ENCODE measurements around the gene PFKFB3.
"Not testable (repeated sequence)": the region's sequence is repeated elsewhere in the genome, so short reads cannot be mapped to it uniquely, and the experiment has no call there.

Gene PFKFB3

DNA sequence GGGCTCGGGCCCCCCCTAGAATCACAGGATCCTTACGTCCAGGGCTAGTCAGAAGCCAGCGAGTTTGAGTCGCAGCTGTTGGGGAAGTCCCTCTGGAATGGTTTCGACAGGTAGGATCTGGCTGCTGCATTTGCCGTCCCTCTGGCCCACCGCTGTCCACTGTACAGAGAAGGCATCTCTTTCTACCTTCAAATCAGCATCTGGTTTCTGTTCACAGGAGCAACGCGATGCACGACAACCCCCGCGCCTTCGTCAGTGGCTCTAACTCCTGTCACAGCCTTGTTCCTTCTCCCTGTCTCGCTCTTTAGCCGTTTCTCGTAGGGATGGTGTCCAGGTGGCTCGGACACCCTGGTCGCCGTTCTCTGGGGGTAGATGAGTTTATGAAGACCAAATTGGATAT lies 11.2 kb upstream of the PFKFB3 start:
- Mint-ChIP-seq H3K36me3 (no peaks in the 10 kb centered on the region), H3K4me1 (peaks cover 11% of the 10 kb centered on the region), H3K9me3 (no peaks in the 10 kb centered on the region), H3K4me3 (no peak overlapping the region), H3K27ac (no peak overlapping the region), H3K27me3 (no peaks in the 10 kb centered on the region)

DNA sequence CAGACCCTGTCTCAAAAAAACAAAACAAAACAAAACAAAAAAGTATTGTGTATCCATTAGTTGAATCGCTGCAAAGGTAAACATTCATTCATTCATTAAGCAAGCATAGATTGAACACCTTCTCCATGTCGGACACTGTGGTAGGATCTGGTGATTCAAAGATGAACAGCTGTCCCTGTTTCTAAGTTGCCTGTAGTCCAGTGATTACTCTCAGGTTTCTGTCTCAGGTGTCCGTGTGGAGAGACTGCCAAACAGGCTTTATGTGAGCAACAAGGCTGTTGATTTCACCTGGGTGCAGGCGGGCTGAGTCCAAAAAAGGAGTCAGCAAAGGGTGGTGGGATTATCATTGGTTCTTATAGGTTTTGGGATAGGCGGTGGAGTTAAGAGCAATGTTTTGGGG lies 9.4 kb upstream of the PFKFB3 start:
- not testable (repeated sequence) for H3K27me3 Mint-ChIP-seq, H3K27ac Mint-ChIP-seq, H3K4me1 Mint-ChIP-seq, H3K9me3 Mint-ChIP-seq, H3K36me3 Mint-ChIP-seq, H3K4me3 Mint-ChIP-seq

DNA sequence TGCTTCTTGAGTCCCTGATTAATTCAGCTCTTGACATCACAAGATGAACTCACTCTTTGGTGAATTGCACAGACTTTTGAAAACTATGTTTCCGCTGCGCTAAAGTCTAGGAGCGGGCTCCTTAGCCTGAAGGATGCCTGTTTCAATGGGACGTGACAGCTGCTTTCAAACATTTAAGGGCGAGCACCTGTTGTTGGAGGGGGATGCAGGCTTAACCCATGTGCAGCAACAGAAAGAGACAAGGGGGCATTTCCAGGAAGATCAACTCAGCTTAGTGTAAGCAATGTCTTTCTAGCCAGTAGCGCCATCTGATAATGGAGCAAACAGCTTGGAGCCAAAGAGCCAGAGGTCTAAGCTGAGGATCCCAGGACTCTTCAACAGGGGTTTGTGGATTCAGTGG lies 8.4 kb upstream of the PFKFB3 start:
- no peaks in the 10 kb centered on the region for H3K27me3 Mint-ChIP-seq
- H3K9me3 Mint-ChIP-seq = no peaks in the 10 kb centered on the region
- H3K4me1 Mint-ChIP-seq = peaks cover 11% of the 10 kb centered on the region
- H3K4me3 Mint-ChIP-seq = no peak overlapping the region
- H3K36me3 Mint-ChIP-seq = no peaks in the 10 kb centered on the region
- no peak overlapping the region for H3K27ac Mint-ChIP-seq

DNA sequence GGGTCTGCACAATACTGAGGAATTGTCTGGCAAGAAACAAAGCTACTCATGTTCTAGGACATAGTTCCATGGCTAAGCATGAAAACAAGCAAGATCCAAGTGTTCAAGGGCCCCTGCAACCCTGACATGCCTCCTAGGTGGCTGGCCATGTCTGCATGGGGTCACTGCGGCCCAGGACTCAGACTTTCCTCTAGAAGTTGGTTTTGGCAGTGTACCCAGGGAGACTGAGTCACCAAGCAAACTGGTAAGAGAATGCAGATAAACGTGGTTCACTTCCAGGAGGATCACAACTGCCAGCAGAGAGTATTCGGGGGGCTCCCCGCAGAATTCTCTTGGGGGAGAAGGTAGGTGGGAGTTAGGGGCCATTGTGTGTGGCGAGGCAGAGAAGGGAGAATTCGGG lies 7.4 kb upstream of the PFKFB3 start:
- H3K4me1 Mint-ChIP-seq = peaks cover 16% of the 10 kb centered on the region
- no peaks in the 10 kb centered on the region for H3K27me3 Mint-ChIP-seq
- H3K36me3 Mint-ChIP-seq = no peaks in the 10 kb centered on the region
- H3K9me3 Mint-ChIP-seq = no peaks in the 10 kb centered on the region
- no peak overlapping the region for H3K4me3 Mint-ChIP-seq
- no peak overlapping the region for H3K27ac Mint-ChIP-seq

DNA sequence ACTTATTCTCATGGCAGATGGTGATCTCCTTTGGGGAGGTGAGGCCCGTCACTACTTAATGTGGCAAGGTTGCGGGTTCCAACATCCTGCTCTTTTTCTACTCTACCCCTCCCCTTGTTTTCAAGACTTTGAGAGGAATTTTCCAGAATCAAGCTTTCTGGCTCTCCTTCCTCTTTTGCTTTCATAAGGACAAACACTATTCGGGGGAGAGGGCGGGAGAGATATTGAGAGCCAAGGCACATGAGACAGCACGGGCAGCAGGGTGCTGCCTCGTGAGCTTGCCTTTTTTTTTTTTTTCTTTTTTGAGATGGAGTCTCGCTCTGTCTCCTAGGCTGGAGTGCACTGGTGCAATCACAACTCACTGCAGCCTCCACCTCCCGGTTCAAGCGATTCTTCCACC lies 6.9 kb upstream of the PFKFB3 start:
- H3K27ac Mint-ChIP-seq = no peak overlapping the region
- H3K4me3 Mint-ChIP-seq = no peak overlapping the region

DNA sequence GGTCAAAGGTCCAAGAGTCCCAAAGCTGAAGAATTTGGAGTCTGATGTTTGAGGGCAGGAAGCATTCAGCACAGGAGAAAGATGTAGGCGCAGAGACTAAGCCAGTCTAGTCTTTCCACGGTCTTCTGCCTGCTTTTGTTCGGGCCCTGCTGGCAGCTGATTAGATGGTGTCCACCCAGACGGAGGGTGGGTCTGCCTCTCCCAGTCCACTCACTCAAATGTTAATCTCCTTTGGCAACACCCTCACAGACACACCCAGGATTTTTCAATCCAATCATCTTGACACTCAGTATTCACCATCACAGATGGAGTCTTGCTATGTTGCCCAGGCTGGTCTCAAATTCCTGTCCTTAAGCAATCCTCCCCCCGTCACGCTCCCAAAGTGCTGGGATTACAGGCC lies 6.2 kb upstream of the PFKFB3 start:
- H3K4me3 Mint-ChIP-seq, H3K36me3 Mint-ChIP-seq, H3K9me3 Mint-ChIP-seq, H3K27me3 Mint-ChIP-seq, H3K27ac Mint-ChIP-seq: not testable (repeated sequence)
- H3K4me1 Mint-ChIP-seq = peaks cover 21% of the 10 kb centered on the region

More for the DNA sequence above, 6.9 kb upstream of the PFKFB3 start:
- H3K4me1 Mint-ChIP-seq = peaks cover 21% of the 10 kb centered on the region
- no peaks in the 10 kb centered on the region for H3K27me3 Mint-ChIP-seq
- H3K9me3 Mint-ChIP-seq = no peaks in the 10 kb centered on the region
- no peaks in the 10 kb centered on the region for H3K36me3 Mint-ChIP-seq

DNA sequence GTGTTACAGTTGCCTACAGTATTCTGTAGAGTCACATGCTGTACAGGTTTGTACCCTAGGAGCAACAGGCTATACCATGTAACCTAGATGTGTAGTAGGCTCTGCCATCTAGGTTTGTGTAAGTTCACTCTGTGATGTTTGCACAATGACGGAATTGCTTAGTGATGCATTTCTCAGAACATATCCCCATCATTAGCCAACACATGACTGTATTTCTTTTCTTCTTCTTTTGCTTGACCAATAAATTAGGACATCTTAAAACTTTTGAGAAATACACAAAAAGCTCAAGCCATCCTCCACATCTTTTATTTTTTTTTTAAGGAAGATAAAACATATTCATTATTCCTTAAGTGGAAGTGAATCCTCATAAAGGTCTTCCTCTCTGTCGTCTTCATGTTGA lies 5.4 kb upstream of the PFKFB3 start:
- Mint-ChIP-seq H3K4me3 (no peak overlapping the region), H3K9me3 (no peaks in the 10 kb centered on the region), H3K27ac (no peak overlapping the region), H3K27me3 (no peaks in the 10 kb centered on the region), H3K4me1 (peaks cover 25% of the 10 kb centered on the region), H3K36me3 (no peaks in the 10 kb centered on the region)

DNA sequence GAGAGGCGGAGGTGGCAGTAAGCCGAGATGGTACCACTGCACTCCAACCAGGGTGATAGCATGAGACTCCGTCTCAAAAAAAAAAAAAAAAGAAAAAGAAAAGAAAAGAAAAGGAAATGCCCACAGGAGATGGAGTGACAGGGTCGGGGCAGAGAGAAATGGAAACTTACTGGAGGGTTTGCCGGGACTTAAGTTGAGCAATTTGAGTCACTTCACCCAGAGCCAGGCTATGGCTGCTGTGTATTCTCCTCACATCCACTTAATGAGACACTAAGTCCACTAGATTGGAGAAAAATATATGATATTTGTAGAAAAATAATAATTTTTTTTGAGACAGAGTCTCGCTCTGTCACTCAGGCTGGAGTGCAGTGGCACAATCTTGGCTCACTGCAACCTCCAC lies 4.6 kb upstream of the PFKFB3 start:
- no peaks in the 10 kb centered on the region for H3K36me3 Mint-ChIP-seq
- H3K27ac Mint-ChIP-seq = no peak overlapping the region
- H3K27me3 Mint-ChIP-seq = no peaks in the 10 kb centered on the region
- no peak overlapping the region for H3K4me3 Mint-ChIP-seq
- H3K4me1 Mint-ChIP-seq = peaks cover 25% of the 10 kb centered on the region
- H3K9me3 Mint-ChIP-seq = no peaks in the 10 kb centered on the region

DNA sequence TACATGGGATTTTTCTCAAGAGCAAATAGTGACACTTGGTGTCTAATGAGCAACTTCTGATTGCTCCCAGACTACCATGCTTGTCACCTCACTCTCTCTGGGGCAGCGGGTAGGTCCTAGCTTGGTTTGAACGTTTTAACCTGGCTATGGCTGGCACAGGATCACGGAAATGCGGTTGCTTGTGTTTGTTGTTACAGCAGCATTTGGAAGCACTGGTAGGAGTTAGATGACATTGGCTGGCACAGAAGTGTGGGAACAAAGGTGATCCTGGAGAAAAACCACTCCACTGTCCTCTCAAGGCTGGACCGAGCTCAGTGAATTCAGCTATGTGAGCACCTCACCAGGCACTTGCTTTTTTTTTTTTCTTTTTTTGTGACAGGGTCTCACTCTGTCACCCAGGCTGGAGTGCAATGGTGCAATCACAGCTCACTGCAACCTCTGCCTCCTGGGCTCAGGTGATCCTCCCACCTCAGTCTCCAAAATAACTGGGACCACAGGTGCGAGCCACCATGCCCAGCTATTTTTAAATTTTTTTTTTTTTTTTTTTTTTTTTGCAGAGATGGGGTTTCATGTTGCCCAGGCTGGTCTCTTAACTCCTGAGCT lies 3.5 kb upstream of the PFKFB3 start:
- Mint-ChIP-seq H3K9me3 (no peaks in the 10 kb centered on the region), H3K27me3 (no peaks in the 10 kb centered on the region), H3K36me3 (no peaks in the 10 kb centered on the region), H3K4me3 (no peak overlapping the region), H3K27ac (no peak overlapping the region), H3K4me1 (peaks cover 29% of the 10 kb centered on the region)

DNA sequence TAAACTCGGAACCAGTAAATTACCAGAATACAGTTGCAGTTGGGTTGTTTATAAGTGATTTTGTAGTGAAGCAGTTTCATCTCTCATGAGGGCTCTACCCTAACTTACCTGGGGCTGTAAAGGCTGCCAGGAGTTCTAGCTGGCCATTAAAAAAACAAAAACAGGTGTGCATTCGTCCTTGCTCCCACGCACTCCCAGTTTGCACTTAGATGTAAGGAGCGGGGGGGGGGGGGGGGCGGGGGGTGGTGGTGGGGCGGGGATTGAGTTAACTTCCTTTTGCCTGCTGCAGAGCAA lies 2.3 kb upstream of the PFKFB3 start:
- H3K4me1 Mint-ChIP-seq = peaks cover 39% of the 10 kb centered on the region
- H3K4me3 Mint-ChIP-seq = peak overlapping the region; percentile 75
- H3K36me3 Mint-ChIP-seq = no peaks in the 10 kb centered on the region
- H3K9me3 Mint-ChIP-seq = no peaks in the 10 kb centered on the region
- no peaks in the 10 kb centered on the region for H3K27me3 Mint-ChIP-seq
- no peak overlapping the region for H3K27ac Mint-ChIP-seq

DNA sequence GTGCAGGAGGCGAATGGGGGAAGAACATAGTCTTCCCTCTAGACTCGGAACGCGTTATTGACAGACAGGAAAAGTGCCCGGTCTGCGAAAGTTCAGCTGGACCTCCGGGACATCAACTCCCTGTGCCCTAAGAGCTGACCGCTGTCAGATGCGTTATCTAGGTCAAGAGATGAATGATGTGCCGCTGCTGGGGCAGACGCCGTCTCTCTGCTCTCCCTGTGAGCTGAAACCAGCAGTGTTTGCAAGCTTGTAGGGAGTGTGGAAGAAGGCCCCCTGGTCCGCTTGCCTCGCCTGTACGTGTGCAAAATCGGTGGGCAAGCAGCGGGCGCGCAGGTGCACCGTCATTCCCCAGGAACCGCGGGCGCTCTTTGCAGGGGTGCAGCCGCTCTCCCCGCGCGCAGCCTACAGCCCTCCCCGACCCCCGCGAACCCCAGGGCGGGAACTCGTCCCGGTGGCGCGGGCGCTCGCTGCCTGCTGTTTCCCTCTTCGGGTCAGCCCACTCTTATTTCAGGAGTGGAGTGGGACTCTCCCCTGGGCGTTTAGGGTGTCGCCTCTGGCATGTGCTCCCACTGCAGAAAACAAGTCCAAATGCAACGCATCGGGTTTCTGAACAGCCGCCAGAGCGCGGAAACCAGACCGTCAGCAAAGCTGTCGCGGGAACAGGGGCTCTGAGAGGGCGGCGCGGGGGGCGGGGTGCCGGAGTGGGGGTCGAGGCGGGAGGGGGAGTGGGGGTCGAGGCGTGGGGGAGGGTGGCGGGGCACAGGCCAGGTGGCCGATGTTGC lies 1.8 kb upstream of the PFKFB3 start:
- Mint-ChIP-seq H3K36me3 (no peaks in the 10 kb centered on the region), H3K9me3 (no peaks in the 10 kb centered on the region), H3K4me1 (peaks cover 39% of the 10 kb centered on the region), H3K27me3 (no peaks in the 10 kb centered on the region), H3K4me3 (peak overlapping the region; percentile 75), H3K27ac (no peak overlapping the region)

DNA sequence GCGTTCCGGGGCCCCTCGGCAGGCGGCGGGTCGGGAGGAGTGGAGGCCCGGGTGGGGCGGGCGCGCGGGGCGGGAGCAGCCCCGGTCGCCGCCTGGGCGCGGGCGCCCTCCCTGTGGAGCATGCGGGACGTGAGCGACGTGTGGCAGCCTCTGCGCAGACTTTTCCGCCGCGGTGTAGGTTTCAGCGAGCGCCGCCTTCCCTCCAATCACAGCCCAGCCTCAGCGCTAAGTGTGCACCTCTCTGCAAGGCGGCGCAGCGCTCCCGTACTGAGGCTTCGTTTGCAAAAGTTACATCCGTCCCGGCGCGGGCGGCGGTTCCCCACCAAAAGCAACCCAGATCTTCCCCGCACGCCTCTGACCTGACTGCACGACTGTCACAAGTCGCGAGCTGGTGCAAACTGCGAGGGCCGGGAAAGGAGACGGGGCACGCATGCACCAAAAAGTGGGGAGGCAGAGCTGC lies 1.2 kb upstream of the PFKFB3 start:
- H3K27ac Mint-ChIP-seq = peak overlapping the region; percentile 70
- H3K4me3 Mint-ChIP-seq = peak overlapping the region; percentile 89
- H3K4me1 Mint-ChIP-seq = peaks cover 39% of the 10 kb centered on the region
- H3K36me3 Mint-ChIP-seq = no peaks in the 10 kb centered on the region
- no peaks in the 10 kb centered on the region for H3K27me3 Mint-ChIP-seq
- H3K9me3 Mint-ChIP-seq = no peaks in the 10 kb centered on the region

DNA sequence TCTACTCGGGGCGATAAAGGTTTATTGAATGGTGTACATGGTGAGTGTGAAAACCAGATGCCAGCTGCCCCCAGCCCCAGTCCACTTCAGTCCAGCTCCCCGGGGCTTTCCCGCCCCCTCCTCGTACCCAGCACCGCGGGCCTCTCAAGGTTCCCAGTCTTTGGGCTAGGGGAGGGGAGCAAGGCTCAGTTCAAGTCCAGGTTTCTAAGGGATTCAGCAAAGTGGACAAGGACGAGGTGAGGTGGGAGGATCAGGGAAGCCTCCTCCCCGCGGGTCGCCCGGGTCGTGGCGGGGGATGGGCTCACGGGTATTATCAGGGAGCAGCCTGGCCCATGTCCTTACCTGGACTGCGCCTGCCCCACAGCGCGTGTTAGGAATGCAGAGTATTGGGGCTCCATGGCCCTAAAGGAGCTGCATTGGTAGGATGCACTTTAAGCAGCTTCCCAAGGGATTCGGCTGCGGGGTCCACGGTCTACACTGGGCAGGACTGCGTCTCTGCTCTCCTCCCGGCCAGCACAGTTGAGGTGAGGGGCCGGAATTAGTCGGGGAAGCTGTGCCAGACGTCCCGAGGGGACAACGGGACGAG lies 541 bp upstream of the PFKFB3 start:
- no peaks in the 10 kb centered on the region for H3K27me3 Mint-ChIP-seq
- H3K36me3 Mint-ChIP-seq = no peaks in the 10 kb centered on the region
- no peak overlapping the region for H3K27ac Mint-ChIP-seq
- no peaks in the 10 kb centered on the region for H3K9me3 Mint-ChIP-seq
- H3K4me3 Mint-ChIP-seq = peak overlapping the region; percentile 89
- peaks cover 39% of the 10 kb centered on the region for H3K4me1 Mint-ChIP-seq

DNA sequence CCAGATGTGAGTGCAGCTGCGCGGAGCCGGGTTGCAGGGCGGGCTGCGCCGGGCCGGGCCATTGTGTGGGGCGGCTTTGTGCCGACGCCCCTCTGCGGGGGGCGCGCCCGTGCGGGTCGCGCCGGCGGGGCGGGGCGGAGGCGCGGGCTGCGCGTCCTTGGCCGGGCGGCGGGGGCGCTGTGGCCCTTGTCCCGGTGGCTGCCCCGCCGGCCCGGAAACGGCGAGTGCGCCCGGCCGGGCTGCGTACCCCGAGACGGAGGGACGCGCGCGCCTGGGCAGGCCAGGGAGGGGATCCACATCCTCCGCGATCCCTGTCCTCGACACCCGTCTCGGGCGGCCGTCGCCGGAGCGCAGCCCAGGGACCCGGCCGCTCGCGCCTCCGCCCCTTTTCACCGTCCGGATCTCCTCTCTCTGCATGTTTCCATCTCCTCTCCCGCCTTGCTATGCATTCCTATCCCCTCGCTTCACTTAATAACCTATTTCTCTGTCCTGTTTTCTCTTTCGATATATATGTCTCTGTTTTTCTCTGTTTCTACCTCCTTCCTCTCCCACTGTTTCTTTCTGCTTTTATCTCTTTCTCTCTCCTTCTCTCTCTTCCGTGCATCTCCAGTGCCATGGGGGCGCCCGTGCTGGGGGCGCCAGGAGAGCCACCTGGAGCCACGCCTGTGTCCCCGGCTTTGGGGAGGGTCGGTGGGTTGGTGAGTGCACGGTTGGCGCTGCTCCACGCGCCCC lies 765 bp downstream of the PFKFB3 start:
- H3K9me3 Mint-ChIP-seq = no peaks in the 10 kb centered on the region
- no peaks in the 10 kb centered on the region for H3K27me3 Mint-ChIP-seq
- H3K4me1 Mint-ChIP-seq = peaks cover 41% of the 10 kb centered on the region
- H3K36me3 Mint-ChIP-seq = no peaks in the 10 kb centered on the region
- H3K27ac Mint-ChIP-seq = peak overlapping the region; percentile 93
- peak overlapping the region; percentile 98 for H3K4me3 Mint-ChIP-seq

DNA sequence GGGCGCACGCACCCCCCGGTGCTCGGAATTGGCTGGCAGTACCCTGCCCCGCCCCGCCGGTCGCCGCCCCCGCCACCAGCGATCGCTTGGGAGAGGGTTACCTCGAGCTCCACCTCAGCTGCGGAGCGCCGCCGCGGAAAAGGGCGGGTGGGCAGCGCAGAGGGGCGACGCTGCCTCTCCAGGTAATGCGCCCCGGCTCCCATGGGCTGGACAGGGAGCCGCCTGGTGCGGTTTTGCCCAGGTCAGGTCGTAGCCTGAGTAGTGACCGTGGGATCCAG lies 1.3 kb downstream of the PFKFB3 start:
- H3K27me3 Mint-ChIP-seq = no peaks in the 10 kb centered on the region
- peak overlapping the region; percentile 98 for H3K4me3 Mint-ChIP-seq
- no peaks in the 10 kb centered on the region for H3K9me3 Mint-ChIP-seq
- no peak overlapping the region for H3K27ac Mint-ChIP-seq
- no peaks in the 10 kb centered on the region for H3K36me3 Mint-ChIP-seq
- H3K4me1 Mint-ChIP-seq = peaks cover 36% of the 10 kb centered on the region
